Stimulated activated CD4-positive, alpha-beta T cell treated with anti-CD3 and anti-CD28 coated beads, Interleukin-1b, Interleukin-23, amount 100 ng/mL, for 4 hours (primary cell): ENCODE data around the gene CHCHD4.
"Not testable (repeated sequence)": the region's sequence is repeated elsewhere in the genome, so short reads cannot be mapped to it uniquely, and the experiment has no call there.

Source experiments
- DNase-seq, 2 donors: peaks; one replicate each; pipeline ENCODE4 v3.0.0-alpha.2; 2020; ENCODE audit warnings: low read depth in 2 of 2

Gene CHCHD4

GRCh38 chr3:14135581-14135980 is 10.9 kb upstream of the CHCHD4 start:
- no peak for DNase-seq

- no peak for DNase-seq
Observed at GRCh38 chr3:14134291-14134690, 9.6 kb upstream of the CHCHD4 start.

GRCh38 chr3:14133876-14134275 is 9.2 kb upstream of the CHCHD4 start:
- DNase-seq, result no peak

- DNase-seq, result no peak
Observed at GRCh38 chr3:14133188-14133800, 8.6 kb upstream of the CHCHD4 start.

- DNase-seq, result no peak
Observed at GRCh38 chr3:14132689-14133088, 8.0 kb upstream of the CHCHD4 start.

GRCh38 chr3:14132120-14132519 is 7.5 kb upstream of the CHCHD4 start:
- no peak for DNase-seq

GRCh38 chr3:14131134-14131533 is 6.5 kb upstream of the CHCHD4 start:
- DNase-seq, result no peak

- DNase-seq, result no peak
Observed at GRCh38 chr3:14130707-14131106, 6.0 kb upstream of the CHCHD4 start.

GRCh38 chr3:14130230-14130629 is 5.6 kb upstream of the CHCHD4 start:
- DNase-seq, result no peak

GRCh38 chr3:14129296-14129695 is 4.6 kb upstream of the CHCHD4 start:
- DNase-seq, result no peak

- DNase-seq, result no peak
Observed at GRCh38 chr3:14128724-14129123, 4.1 kb upstream of the CHCHD4 start.

- no peak for DNase-seq
Observed at GRCh38 chr3:14127516-14128161, 3.0 kb upstream of the CHCHD4 start.

- DNase-seq, result no peak
Observed at GRCh38 chr3:14126887-14127505, 2.3 kb upstream of the CHCHD4 start.

- no peak for DNase-seq
Observed at GRCh38 chr3:14126017-14126886, 1.6 kb upstream of the CHCHD4 start.

GRCh38 chr3:14125193-14126016 is 735 bp upstream of the CHCHD4 start:
- peak; percentile 49 to 52 for DNase-seq

- DNase-seq, result peak; percentile 45 to 63
Observed at GRCh38 chr3:14124223-14124614, 451 bp downstream of the CHCHD4 start.

- DNase-seq, result no peak
Observed at GRCh38 chr3:14123308-14124222, 1.1 kb downstream of the CHCHD4 start.

GRCh38 chr3:14122301-14122700 is 2.4 kb downstream of the CHCHD4 start:
- DNase-seq, result no peak

- DNase-seq, result no peak
Observed at GRCh38 chr3:14121859-14122258, 2.8 kb downstream of the CHCHD4 start.

- DNase-seq, result not testable (repeated sequence)
Observed at GRCh38 chr3:14120921-14121448, 3.7 kb downstream of the CHCHD4 start.
